GM18858 (cell line): ENCODE measurements around the gene BAIAP2L2.

Source experiments
- ATAC-seq: cut with Tn5 transposase; IDR thresholded peaks from one replicate; pipeline ENCODE4 v1.9.1; 2021; ENCODE audit not compliant: unreplicated experiment

BAIAP2L2 gene

DNA sequence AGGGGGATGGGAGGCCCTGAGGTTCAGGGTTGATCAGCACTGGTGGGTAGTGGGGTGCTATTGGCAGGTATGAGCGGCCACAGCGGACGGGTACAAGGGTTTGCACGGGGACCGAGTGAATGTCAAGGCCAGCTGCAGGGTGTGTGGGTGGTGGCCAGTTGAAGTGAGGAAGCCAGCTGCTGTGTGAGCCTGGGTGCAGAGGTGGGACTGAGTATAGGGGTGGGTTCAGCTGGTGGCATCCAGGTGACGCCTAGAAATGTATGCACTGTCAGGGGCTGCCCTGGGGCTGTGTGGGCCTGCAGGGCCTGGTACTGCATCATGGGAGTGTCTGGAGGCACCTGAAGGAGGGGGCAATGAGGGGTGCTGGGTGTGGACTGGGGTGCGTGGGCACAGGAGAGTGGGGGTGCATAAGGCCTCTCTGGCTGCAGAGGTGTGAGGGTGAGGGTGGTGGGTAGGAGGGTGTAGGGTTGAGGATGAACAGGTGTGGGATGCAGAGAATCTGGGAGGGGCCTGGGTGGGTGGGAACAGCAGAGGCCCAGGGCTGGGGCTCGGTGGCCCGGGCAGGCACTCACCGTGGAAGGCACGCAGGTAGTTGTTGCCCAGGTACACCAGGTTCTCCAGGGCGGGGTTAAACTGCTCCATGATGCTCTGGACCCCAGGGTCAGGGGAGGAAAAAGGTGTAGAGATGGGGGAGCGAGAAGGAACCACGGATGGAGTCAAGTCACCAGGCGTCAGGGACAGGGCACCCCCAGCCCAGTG is 1.7 kb downstream of the BAIAP2L2 start:
- no peak for ATAC-seq

DNA sequence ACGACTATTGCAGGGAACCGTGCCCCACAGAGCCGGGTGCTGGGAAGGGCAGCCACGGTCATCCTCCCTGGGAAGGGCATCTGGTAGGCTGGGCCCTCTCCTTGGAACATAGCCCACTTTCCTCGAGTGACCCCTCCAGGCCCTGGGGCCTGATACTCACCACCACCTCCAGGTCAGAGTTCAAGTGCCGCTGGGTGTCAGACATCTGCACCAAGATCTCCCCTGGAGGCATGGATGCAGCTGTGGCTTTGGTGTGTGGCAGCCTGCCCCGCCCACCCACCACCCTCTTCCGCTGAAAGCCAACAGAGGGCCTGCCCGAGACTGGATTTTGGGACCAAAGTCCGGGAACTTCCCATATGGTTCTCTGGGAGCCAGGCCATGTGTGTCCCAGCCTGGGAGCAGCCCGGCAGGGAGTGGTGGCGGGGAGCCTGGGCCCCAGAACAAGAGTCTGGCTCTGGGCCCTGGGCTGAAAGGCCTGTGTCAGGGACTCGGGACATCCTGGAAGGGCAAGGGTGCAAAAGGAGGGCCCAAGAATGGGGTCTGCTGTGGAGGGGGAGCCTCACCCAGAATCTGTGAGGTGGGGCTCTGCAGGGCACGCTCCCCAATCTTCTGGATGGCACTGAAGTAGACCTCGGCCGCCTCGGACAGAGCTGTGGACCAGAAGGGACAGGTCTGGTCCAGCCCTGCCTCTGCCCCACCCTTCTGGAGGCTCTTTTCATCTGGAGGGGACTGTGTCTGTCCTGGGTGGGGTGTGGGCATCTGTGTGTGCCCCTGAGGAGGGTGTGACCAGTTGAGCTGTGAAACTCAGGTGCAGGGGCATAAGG is 2.6 kb downstream of the BAIAP2L2 start:
- no peak for ATAC-seq

DNA sequence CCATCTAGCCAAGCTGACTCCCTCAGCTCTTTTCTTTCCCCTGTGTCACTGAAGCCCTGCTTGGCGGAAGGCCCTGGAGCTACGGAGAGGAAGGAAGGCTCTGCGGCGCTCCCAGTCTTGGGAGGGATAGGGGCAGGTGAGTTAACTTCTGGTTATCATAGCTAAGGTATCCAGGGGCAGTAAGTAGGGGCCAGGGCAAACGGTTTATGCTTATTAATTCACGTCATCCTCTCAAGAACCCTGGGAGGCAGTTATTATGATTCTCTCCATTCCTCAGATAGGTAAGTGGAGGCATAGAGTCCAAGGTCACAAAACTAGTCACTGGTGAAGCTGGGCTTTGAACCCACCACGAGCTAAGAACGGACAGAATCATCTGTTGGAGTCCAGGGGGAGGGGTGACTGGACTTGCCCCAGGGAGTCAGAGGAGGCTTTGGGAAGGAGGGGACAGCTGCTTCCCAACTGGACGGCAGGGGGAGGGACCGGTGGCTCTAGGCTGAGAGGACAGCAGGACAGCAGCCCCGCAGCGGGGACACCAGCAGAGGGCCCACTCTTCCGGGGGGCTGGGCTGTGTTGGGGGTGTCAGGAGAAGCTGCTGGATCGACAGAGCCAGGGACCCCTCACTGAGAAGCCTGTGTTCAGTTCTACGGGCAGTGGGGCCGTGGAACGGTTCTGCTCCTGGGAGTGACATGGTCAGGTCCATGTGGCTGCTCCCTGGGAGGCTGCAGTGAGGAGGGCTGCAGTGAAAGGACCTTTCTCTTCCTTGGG is 3.5 kb downstream of the BAIAP2L2 start:
- no peak for ATAC-seq

GRCh38 chr22:38104084-38104483 is 6.4 kb downstream of the BAIAP2L2 start:
- no peak for ATAC-seq

DNA sequence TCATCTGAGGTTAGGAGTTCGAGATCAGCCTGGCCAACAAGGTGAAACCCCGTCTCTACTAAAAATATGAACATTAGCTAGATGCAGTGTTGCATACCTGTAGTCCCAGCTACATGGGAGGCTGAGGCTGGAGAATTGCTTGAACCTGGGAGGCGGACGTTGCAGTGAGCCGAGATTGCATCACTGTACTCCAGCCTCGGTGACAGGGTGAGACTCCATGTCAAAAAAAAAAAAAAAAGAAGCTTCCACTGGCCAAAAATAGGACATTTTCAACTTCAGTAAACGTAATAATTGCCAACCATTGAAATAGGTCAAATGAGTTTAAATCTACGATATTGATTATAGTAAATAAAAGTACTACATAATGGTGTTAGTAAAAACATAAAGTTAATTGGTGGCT is 6.8 kb downstream of the BAIAP2L2 start:
- ATAC-seq: no peak

GRCh38 chr22:38098410-38099249 is 11.9 kb downstream of the BAIAP2L2 start:
- no peak for ATAC-seq

GRCh38 chr22:38097557-38098409 is 12.7 kb downstream of the BAIAP2L2 start:
- no peak for ATAC-seq

DNA sequence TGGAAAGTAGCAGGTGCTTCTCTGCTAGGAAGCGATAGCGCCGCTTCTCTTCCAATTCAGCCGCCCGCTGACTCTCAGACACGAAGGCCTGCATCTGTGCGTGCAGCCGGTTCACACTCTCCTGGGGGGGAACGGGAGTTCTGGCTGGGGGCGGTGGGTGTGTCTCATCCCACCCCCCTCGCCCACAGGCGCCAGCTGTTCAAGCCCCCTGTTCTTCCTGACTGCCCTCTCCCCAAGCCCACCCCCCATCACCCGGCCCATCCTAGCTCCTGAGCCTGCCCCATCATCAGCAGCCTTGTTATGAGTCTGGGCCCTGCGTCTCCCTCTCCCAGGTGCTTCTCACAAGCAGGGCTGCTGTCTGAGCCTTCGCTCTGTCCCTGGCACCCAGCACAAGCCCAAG is 13.4 kb downstream of the BAIAP2L2 start:
- ATAC-seq: no peak

DNA sequence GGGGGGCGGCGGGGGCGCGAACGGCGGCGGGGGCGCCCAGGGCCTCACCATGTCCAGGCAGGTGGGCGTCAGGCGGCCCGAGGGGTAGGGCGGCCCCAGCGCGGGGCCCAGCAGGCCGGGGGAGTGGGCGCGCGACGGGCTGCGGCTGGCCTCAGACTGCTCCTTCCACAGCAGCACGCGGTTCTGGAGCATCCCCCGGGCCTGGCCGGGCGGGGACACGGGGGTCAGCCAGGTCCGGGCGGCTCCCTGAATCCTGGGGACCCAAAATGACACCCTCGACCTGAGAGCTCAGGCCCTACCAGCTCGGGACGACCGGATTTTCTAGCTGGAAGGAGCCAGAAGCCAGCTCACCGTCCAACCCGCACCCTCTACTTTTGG is 21.0 kb downstream of the BAIAP2L2 start:
- no peak for ATAC-seq

DNA sequence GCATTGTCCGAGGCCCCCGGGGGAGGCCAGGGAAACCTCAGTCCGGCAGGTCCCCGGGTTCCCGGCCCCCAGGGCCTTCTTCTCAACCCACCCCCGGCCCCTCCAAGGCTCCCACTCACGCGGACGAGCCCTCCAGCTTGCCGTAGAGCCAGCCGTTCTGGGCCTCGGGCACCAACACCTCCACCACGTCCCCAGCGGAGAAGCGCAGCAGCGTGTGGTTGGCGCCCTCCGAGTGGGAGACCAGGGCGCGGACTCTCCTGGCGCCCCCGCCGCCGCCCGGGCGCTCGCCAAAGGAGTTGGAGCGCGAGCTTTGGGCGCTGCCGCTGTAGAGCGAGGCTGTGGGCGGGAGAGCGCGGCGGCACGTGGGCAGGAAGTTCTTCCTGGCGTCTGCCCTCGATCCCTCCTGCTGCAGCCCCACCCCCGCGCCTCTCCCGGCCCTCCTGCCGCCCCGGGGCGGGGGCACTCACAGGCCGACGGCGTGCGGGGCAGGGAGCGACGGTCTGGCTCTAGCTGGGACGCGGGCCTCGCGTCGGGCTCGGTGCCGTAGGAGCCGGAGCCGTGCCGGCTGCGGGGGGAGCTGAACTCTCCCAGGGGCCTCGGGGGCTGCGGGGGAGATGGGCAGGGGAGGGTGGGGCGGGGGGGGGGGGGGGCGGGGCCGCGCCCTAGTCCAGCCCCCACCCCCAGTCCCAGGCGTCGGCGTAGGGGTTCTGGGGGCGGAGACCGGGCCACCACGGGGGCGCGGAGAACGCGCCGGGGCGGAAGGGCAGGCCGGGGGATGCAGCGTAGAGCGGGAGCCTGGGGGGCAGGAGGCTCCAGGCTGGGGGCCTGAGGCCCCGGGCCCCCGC is 21.6 kb downstream of the BAIAP2L2 start:
- no peak for ATAC-seq

DNA sequence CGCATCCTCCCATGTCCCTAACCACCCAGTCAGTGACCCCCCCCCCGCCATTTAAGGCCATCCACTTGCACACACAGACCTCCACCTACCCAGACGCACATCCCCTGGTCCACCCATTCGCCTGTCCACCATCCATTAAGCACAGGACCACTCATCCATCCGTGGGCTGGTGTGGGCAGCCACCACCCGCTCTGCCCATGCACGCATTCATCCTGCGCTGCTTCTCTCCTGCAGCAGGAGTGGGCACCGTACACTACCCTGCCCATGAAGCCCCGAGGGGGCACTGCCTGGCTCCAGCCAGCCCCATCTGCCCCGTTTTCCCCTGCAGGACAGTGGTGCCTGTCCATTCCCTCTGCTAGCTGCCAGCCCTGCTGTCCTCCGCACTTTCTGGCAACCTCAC is 22.6 kb downstream of the BAIAP2L2 start:
- ATAC-seq: no peak

DNA sequence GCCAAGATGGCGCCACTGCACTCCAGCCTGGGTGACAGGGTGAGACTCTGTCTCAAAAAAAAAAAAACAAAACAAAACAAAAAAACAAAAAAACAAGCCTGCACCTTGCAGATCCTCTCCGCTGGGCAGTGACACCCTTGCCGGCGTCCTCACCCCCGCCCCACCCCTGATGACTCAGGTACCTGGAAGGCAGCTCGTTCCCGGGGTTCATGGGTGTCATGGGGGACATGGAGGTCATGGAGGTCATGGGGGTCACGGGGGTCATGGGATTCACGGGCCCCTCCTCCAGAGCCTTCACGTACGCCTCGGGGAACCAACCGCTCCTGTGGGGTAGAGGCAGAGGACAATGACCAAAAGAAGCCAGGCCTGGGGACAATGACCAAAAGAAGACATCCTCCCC is 23.5 kb downstream of the BAIAP2L2 start:
- ATAC-seq: no peak

GRCh38 chr22:38086001-38086845 is 24.3 kb downstream of the BAIAP2L2 start:
- ATAC-seq: no peak

DNA sequence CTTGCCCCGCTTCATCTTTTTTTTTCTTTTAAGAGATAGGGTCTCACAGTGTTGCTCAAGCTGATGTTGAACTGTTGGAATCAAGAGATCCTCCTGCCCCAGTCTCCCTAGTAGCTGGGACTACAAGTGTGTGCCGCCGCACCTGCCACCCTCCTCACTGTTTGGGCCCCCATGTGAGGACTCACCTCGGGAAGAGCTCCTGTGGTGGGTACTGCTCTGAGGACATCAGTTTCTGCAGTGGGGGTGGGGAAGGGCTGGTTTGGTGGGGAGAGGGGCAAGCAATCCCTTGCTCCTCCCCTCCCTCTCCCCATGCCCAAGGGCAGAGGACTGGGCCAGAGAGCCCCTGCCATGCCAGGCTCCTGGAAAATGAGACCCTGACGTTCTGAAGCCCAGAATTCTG is 25.0 kb downstream of the BAIAP2L2 start:
- no peak for ATAC-seq

DNA sequence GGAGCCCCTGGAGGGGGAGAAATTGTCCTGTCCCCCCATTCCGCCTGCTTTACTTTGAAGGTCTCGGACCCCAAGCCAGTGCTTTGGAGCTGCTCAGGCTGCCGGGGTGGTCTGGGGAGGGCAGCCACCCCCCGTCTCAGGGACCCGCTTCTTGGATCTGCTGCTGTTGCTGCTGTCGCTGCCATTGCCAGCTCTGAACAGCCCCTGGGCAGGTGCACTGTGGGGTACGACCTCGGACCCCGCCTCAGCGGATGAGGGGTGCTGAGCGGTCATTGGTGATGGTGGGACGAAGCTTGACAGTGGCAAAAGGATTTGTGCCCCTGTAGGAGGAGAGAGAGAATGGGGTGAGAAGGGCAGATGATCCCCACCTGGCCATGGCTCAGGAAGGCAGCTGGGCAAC is 25.4 kb downstream of the BAIAP2L2 start:
- no peak for ATAC-seq

DNA sequence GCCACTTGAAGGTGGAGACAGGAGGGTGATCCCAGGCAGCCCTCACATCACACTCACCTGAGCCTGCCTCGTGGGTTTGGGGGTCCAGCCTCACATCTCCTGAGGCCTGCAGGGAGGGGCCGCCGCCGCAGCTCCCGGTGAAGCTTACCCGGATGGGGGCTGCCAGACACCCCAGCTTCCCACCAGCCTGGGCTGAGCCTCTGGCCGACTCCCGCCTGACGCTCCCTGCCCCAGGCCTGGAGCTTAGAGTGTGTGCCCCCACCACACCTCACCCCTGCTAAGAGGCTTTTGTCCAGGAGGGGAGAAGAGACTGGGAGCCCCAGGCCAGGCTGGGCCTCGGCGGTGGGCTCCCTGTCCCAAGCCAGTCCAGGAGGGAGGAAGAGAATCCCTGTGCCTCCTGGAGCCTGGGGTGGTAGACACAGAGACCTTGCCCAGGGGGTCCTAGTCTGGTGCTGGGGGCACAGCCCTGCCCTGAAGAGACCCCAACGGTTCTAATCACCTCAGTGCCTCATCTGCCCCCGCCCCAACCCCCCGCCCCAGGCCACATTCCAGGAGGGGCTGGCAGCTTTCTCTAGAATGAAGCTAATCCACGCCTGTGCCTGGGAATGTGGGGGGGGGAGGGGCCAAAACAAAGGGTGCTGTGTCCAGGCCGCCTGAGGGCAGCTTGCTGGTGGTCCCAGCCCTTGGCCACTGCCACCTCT is 26.4 kb downstream of the BAIAP2L2 start, which contains the start of gene SLC16A8:
Gene SLC16A8 (minus strand): TSS at position 254 of the 701 bp plus-strand sequence. CDS start 1,311 bp downstream, outside the sequence.
- ATAC-seq: no peak

DNA sequence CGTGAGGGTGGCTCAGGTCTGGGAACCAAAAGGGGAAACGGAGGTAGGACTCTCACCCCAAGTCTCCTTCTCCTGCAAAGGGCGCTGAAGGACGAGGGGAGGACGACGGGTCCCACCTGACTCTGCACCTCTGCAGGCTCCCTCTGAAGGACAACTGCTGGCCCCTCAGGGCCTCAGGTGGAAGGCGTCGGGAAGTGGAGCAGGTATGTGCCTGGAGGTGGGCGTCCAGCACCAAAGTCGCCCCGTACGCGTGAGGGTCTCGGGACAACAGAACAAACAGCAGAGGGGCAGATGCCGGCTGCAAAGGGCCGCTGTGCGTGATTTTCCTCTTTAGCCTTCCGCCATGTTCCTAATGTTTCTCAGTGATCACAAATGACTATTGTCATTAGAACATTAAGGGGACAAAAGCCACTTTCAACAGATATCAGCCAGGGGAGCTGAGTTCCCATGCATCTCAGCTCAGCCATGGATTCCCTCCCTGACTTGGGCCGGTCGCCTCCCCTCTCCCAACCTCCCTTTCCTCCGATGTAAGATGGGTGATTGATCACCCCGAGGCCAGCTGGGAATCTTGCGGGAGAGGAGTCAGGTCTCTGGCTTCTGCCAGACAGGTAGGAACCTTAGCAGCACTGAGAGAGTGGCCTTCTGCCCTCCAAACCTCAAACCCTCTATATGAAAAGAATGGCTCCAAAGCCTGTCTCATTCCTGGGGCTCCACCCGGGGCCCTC is 27.3 kb downstream of the BAIAP2L2 start:
- no peak for ATAC-seq
